GM23338 (cell line): ENCODE measurements around the gene SLC25A25. TPM values are rescaled to one million over a fixed set of nuclear protein-coding genes. Genes with fewer than 3 reads are reported as not detected.

ENCODE experiments used
- ATAC-seq: fragments of 200-7000 bp; cut with Tn5 transposase; 3 replicates; pipeline ENCODE4 v1.9.1; 2020
- DNase-seq: peaks from one replicate; pipeline ENCODE4 v3.0.0-alpha.2; 2015; ENCODE audit warnings: low spot score
- H2AFZ ChIP-seq: fragments of 200-600 bp; sonication (generic); 2 replicates; pipeline ENCODE4 v1.8.0; 2016; ENCODE audit warnings: antibody characterized with exemption, mild to moderate bottlenecking, moderate library complexity
- H3F3A ChIP-seq: fragments of 200-600 bp; sonication (generic); replicated peaks from 2 replicates; pipeline ENCODE4 v1.8.0; 2017; ENCODE audit warnings: antibody characterized with exemption, mixed run types, low read depth
- H3K27ac ChIP-seq: fragments of 200-600 bp; sonication (generic); 2 replicates; pipeline ENCODE4 v1.6.1; 2016; ENCODE audit warnings: low read depth
- H3K27me3 ChIP-seq: fragments of 200-600 bp; sonication (generic); 2 replicates; pipeline ENCODE4 v1.8.0; 2016; ENCODE audit warnings: mild to moderate bottlenecking, mixed run types, moderate library complexity; ENCODE audit not compliant: insufficient read depth
- H3K36me3 ChIP-seq: fragments of 200-600 bp; sonication (generic); 2 replicates; pipeline ENCODE4 v1.8.0; 2016; ENCODE audit warnings: mild to moderate bottlenecking; ENCODE audit not compliant: insufficient read depth
- H3K4me1 ChIP-seq: fragments of 200-600 bp; sonication (generic); 2 replicates; pipeline ENCODE4 v1.8.0; 2016; ENCODE audit warnings: mild to moderate bottlenecking, moderate library complexity; ENCODE audit not compliant: insufficient read depth
- H3K4me2 ChIP-seq: fragments of 200-600 bp; sonication (generic); 2 replicates; pipeline ENCODE4 v1.7.1; 2017; ENCODE audit warnings: mixed run types
- H3K4me3 ChIP-seq: fragments of 200-600 bp; sonication (generic); 2 replicates; pipeline ENCODE4 v1.6.1; 2016; ENCODE audit warnings: mixed run types
- H3K79me2 ChIP-seq: fragments of 200-600 bp; sonication (generic); replicated peaks from 2 replicates; pipeline ENCODE4 v1.8.0; 2017; ENCODE audit warnings: mild to moderate bottlenecking; ENCODE audit not compliant: insufficient read depth
- H3K9me2 ChIP-seq: fragments of 200-600 bp; sonication (generic); 2 replicates; pipeline ENCODE4 v1.8.0; 2017; ENCODE audit not compliant: insufficient read depth
- H4K20me1 ChIP-seq: fragments of 200-600 bp; sonication (generic); replicated peaks from 2 replicates; pipeline ENCODE4 v1.8.0; 2017; ENCODE audit warnings: mild to moderate bottlenecking; ENCODE audit not compliant: insufficient read depth
- H3K27ac Mint-ChIP-seq: 2 replicates; pipeline ENCODE4 v1.8.0; 2020; ENCODE audit warnings: inconsistent platforms, mild to moderate bottlenecking, moderate library complexity, mixed read lengths
- H3K27me3 Mint-ChIP-seq: 3 replicates; pipeline ENCODE4 v1.8.0; 2022; ENCODE audit warnings: low read depth, mild to moderate bottlenecking, moderate library complexity, mixed read lengths, inconsistent platforms; ENCODE audit not compliant: insufficient read depth, poor library complexity
- H3K36me3 Mint-ChIP-seq: 3 replicates; pipeline ENCODE4 v1.8.0; 2021; ENCODE audit warnings: low read depth, mild to moderate bottlenecking, inconsistent platforms, moderate library complexity, mixed read lengths
- H3K4me1 Mint-ChIP-seq: 3 replicates; pipeline ENCODE4 v1.8.0; 2020; ENCODE audit warnings: mild to moderate bottlenecking, inconsistent platforms, mixed read lengths
- H3K4me3 Mint-ChIP-seq: 3 replicates; pipeline ENCODE4 v1.8.0; 2021; ENCODE audit warnings: moderate library complexity, mild to moderate bottlenecking, inconsistent platforms, mixed read lengths
- H3K9me3 Mint-ChIP-seq: 3 replicates; pipeline ENCODE4 v1.8.0; 2020; ENCODE audit warnings: moderate library complexity, mild to moderate bottlenecking, inconsistent platforms, mixed read lengths
- CREB1 ChIP-seq: fragments of 250-450 bp; sonication (Bioruptor Pico); IDR thresholded peaks from 2 replicates; pipeline ENCODE4 v1.5.0; 2020; ENCODE audit warnings: low read depth, mild to moderate bottlenecking, moderate library complexity
- CTCF ChIP-seq, 2 experiments: fragments of 200-600 bp in 1 of 2; sonication (generic) in 1 of 2; conservative IDR thresholded peaks; 2 replicates each; pipeline versions ENCODE4 v1.5.1 to v1.6.1; 2016 to 2017; ENCODE audit warnings: antibody characterized with exemption in 2 of 2, low read depth in 2 of 2, mild to moderate bottlenecking in 2 of 2, moderate library complexity in 1 of 2
- EZH2 ChIP-seq: fragments of 200-600 bp; sonication (generic); IDR thresholded peaks from one replicate; pipeline ENCODE4 v1.8.0; 2017; ENCODE audit warnings: antibody characterized with exemption, mild to moderate bottlenecking, low read depth; ENCODE audit not compliant: unreplicated experiment
- JUNB ChIP-seq: IDR thresholded peaks from one replicate; pipeline ENCODE4 v1.6.1; 2016; ENCODE audit warnings: antibody characterized with exemption; ENCODE audit not compliant: unreplicated experiment
- STAT1 ChIP-seq: IDR thresholded peaks from one replicate; pipeline ENCODE4 v1.6.1; 2016; ENCODE audit warnings: antibody characterized with exemption; ENCODE audit not compliant: unreplicated experiment
- ZNF114 ChIP-seq: fragments of 250-450 bp; sonication (Bioruptor Pico); IDR thresholded peaks from 2 replicates; pipeline ENCODE4 v1.5.0; 2020; ENCODE audit warnings: mild to moderate bottlenecking, moderate library complexity
- polyA plus RNA-seq: library from polyadenylated mRNA; unstranded; fragments of >200 nt; fragmentation: Nextera tagmentation; extraction: Ambion mirVana; gene quantifications from 2 replicates; pipeline ENCODE4 v1.2.1, GENCODE V29; 2016
- total RNA-seq: library from RNA; depleted of rRNA; stranded (reverse); fragments of >200 nt; shearing (Covaris generic); gene quantifications from 2 replicates; pipeline ENCODE4 v1.2.3, GENCODE V29; 2014; rRNA removed

Gene SLC25A25
- total and polyA plus RNA-seq, 2 experiments from 2014 or later: 7.1 to 27.0 TPM

- no peaks in the 10 kb centered on the region for H3K9me2 ChIP-seq
- H3K4me1 Mint-ChIP-seq: peaks cover 10% of the 10 kb centered on the region
- no peaks in the 10 kb centered on the region for H3F3A ChIP-seq
- peaks cover 3% of the 10 kb centered on the region for H3K4me1 ChIP-seq
- H3K79me2 ChIP-seq: no peaks in the 10 kb centered on the region
- no peaks in the 10 kb centered on the region for H3K27me3 ChIP-seq
- no peaks in the 10 kb centered on the region for H3K36me3 ChIP-seq
- H3K27ac Mint-ChIP-seq: no peak overlapping the region
- no peak overlapping the region for H3K4me3 ChIP-seq
- ATAC-seq (no peak), DNase-seq (peak; percentile 19)
- H3K36me3 Mint-ChIP-seq: no peaks in the 10 kb centered on the region
- H3K9me3 Mint-ChIP-seq: peaks cover 3% of the 10 kb centered on the region; the same call in 1 of the 3 replicates
- no peak overlapping the region for H3K27ac ChIP-seq
- H3K4me2 ChIP-seq: no peak overlapping the region
- no peaks in the 10 kb centered on the region for H4K20me1 ChIP-seq
- H2AFZ ChIP-seq: no peak overlapping the region
- H3K27me3 Mint-ChIP-seq: peaks cover 7% of the 10 kb centered on the region
- TF ChIP-seq ZNF114 (CRISPR knock-in tag): no peak
- TF ChIP-seq CTCF (conservative IDR thresholded peaks at IDR 0.05; ENCODE audit: low read depth in 2 of 2): no peak
- H3K4me3 Mint-ChIP-seq: no peak overlapping the region
Observed at GRCh38 chr9:128153947-128154695, 86.1 kb downstream of the SLC25A25 start.

GRCh38 chr9:128155736-128156500 is 87.9 kb downstream of the SLC25A25 start:
- Mint-ChIP-seq H3K27ac (no peak overlapping the region), H3K4me1 (peaks cover 2% of the 10 kb centered on the region), H3K9me3 (peaks cover 3% of the 10 kb centered on the region; the same call in 1 of the 3 replicates), H3K4me3 (no peak overlapping the region), H3K27me3 (peaks cover 1% of the 10 kb centered on the region), H3K36me3 (no peaks in the 10 kb centered on the region)
- H3K4me3 ChIP-seq: no peak overlapping the region
- peaks cover under 1% of the 10 kb centered on the region; the same call in 1 of the 2 replicates for H3K4me1 ChIP-seq
- H3K9me2 ChIP-seq: no peaks in the 10 kb centered on the region
- DNase-seq (no peak), ATAC-seq (no peak)
- H3K36me3 ChIP-seq: no peaks in the 10 kb centered on the region
- no peaks in the 10 kb centered on the region for H4K20me1 ChIP-seq
- peaks cover 4% of the 10 kb centered on the region; the same call in 1 of the 2 replicates for H3F3A ChIP-seq
- TF ChIP-seq EZH2 (no peak), STAT1 (no peak), JUNB (no peak), CREB1 (CRISPR knock-in tag) (no peak)
- H3K27ac ChIP-seq: no peak overlapping the region
- H2AFZ ChIP-seq: no peak overlapping the region
- H3K4me2 ChIP-seq: no peak overlapping the region
- H3K27me3 ChIP-seq: no peaks in the 10 kb centered on the region
- H3K79me2 ChIP-seq: no peaks in the 10 kb centered on the region

Other genes starting within 250 kb of the SLC25A25 start
- 1.4 and 3.0 TPM in 2 replicates for gene ENG, start 213.6 kb upstream of the SLC25A25 start, total RNA-seq
- 2.6 TPM in 2 replicates for gene ENG, start 213.6 kb upstream of the SLC25A25 start, polyA plus RNA-seq
- gene AK1, start 190.6 kb upstream of the SLC25A25 start, total RNA-seq: 6.7 and 16.2 TPM in 2 replicates
- gene AK1, start 190.6 kb upstream of the SLC25A25 start, polyA plus RNA-seq: 35.5 and 36.3 TPM in 2 replicates
- gene ST6GALNAC6, start 168.6 kb upstream of the SLC25A25 start, total RNA-seq: 39.2 and 46.3 TPM in 2 replicates
- 20.7 and 21.5 TPM in 2 replicates for gene ST6GALNAC6, start 168.6 kb upstream of the SLC25A25 start, polyA plus RNA-seq
- gene ST6GALNAC4, start 151.2 kb upstream of the SLC25A25 start, total RNA-seq: 35.3 and 39.1 TPM in 2 replicates
- 7.9 and 8.1 TPM in 2 replicates for gene ST6GALNAC4, start 151.2 kb upstream of the SLC25A25 start, polyA plus RNA-seq
- gene PIP5KL1, start 137.5 kb upstream of the SLC25A25 start, total RNA-seq: 7.5 and 13.4 TPM in 2 replicates
- gene PIP5KL1, start 137.5 kb upstream of the SLC25A25 start, polyA plus RNA-seq: 19.5 and 25.1 TPM in 2 replicates
- 29.0 and 36.6 TPM in 2 replicates for gene DPM2, start 130.4 kb upstream of the SLC25A25 start, total RNA-seq
- 92.2 and 92.4 TPM in 2 replicates for gene DPM2, start 130.4 kb upstream of the SLC25A25 start, polyA plus RNA-seq
- 21.5 and 22.4 TPM in 2 replicates for gene EEIG1, start 87.2 kb upstream of the SLC25A25 start, total RNA-seq
- 11.2 and 11.5 TPM in 2 replicates for gene EEIG1, start 87.2 kb upstream of the SLC25A25 start, polyA plus RNA-seq
- gene NAIF1, start 912 bp upstream of the SLC25A25 start, total RNA-seq: 5.5 and 6.7 TPM in 2 replicates
- gene NAIF1, start 912 bp upstream of the SLC25A25 start, polyA plus RNA-seq: 4.0 and 4.9 TPM in 2 replicates
- 108 and 124 TPM in 2 replicates for gene PTGES2, start 59.5 kb downstream of the SLC25A25 start, total RNA-seq
- gene PTGES2, start 59.5 kb downstream of the SLC25A25 start, polyA plus RNA-seq: 56.3 and 59.7 TPM in 2 replicates
- gene LCN2, start 81.2 kb downstream of the SLC25A25 start, total RNA-seq: 0.27 TPM in 1 of 2 replicates, not detected in the other
- 2.0 and 2.7 TPM in 2 replicates for gene LCN2, start 81.2 kb downstream of the SLC25A25 start, polyA plus RNA-seq
- gene BBLN, start 92.0 kb downstream of the SLC25A25 start, total RNA-seq: 246 and 276 TPM in 2 replicates
- gene BBLN, start 92.0 kb downstream of the SLC25A25 start, polyA plus RNA-seq: 171 and 177 TPM in 2 replicates
- gene CIZ1, start 123.3 kb downstream of the SLC25A25 start, total RNA-seq: 48.2 and 61.4 TPM in 2 replicates
- 49.6 and 49.7 TPM in 2 replicates for gene CIZ1, start 123.3 kb downstream of the SLC25A25 start, polyA plus RNA-seq
- gene DNM1, start 135.1 kb downstream of the SLC25A25 start, total RNA-seq: 42.0 and 43.2 TPM in 2 replicates
- gene DNM1, start 135.1 kb downstream of the SLC25A25 start, polyA plus RNA-seq: 24.0 and 36.0 TPM in 2 replicates
- gene GOLGA2, start 207.8 kb downstream of the SLC25A25 start, total RNA-seq: 44.4 and 48.4 TPM in 2 replicates
- 31.4 and 32.6 TPM in 2 replicates for gene GOLGA2, start 207.8 kb downstream of the SLC25A25 start, polyA plus RNA-seq
- 26.6 and 31.8 TPM in 2 replicates for gene SWI5, start 208.0 kb downstream of the SLC25A25 start, total RNA-seq
- 35.7 and 42.5 TPM in 2 replicates for gene SWI5, start 208.0 kb downstream of the SLC25A25 start, polyA plus RNA-seq